Natural killer cell (primary cell): Measurements from ENCODE around the gene DDA1. TPM values are rescaled to one million over a fixed set of nuclear protein-coding genes. Genes with fewer than 3 reads are reported as not detected.
"Not testable (repeated sequence)": the region's sequence is repeated elsewhere in the genome, so short reads cannot be mapped to it uniquely, and the experiment has no call there.

Experiments used
- ATAC-seq, 3 donors: fragments of 150-1000 bp in 2 of 3; fragments of 200-7000 bp in 1 of 3; cut with Tn5 transposase; 1 replicate in 1 of 3; 2 replicates in 2 of 3; pipeline ENCODE4 v1.10.0; 2021; ENCODE audit warnings: mild to moderate bottlenecking in 2 of 3, moderate library complexity in 2 of 3
- DNase-seq, 2 donors: peaks; one replicate each; pipeline versions ENCODE4 v3.0.0 to v3.0.0-alpha.2; 2013 to 2021; ENCODE audit warnings: mixed read lengths in 1 of 2
- H3K27ac ChIP-seq: one replicate; pipeline ENCODE4 v1.5.1; 2013; ENCODE audit warnings: mild to moderate bottlenecking, low read length
- H3K27me3 ChIP-seq: one replicate; pipeline ENCODE4 v1.6.1; 2013; ENCODE audit warnings: low read length; ENCODE audit not compliant: control insufficient read depth, insufficient read depth
- H3K36me3 ChIP-seq: one replicate; pipeline ENCODE4 v1.6.1; 2013; ENCODE audit warnings: low read length; ENCODE audit not compliant: control insufficient read depth, insufficient read depth
- H3K4me1 ChIP-seq: one replicate; pipeline ENCODE4 v1.6.1; 2013; ENCODE audit warnings: low read length; ENCODE audit not compliant: control insufficient read depth, insufficient read depth
- H3K4me3 ChIP-seq: one replicate; pipeline ENCODE4 v1.5.1; 2013; ENCODE audit warnings: low read length
- H3K9me3 ChIP-seq: one replicate; pipeline ENCODE4 v1.6.1; 2013; ENCODE audit warnings: low read length; ENCODE audit not compliant: control insufficient read depth, insufficient read depth
- H3K27ac Mint-ChIP-seq, 2 donors: one replicate each; pipeline ENCODE4 v1.8.0; 2022; ENCODE audit warnings: mild to moderate bottlenecking in 2 of 2, mixed read lengths in 2 of 2, moderate library complexity in 1 of 2
- H3K27me3 Mint-ChIP-seq, 2 donors: one replicate each; pipeline ENCODE4 v1.8.0; 2022; ENCODE audit warnings: low read depth in 2 of 2, mixed read lengths in 2 of 2
- H3K36me3 Mint-ChIP-seq: one replicate; pipeline ENCODE4 v1.8.0; 2022; ENCODE audit warnings: mixed read lengths
- H3K4me1 Mint-ChIP-seq, 2 donors: one replicate each; pipeline ENCODE4 v1.8.0; 2022; ENCODE audit warnings: mixed read lengths in 2 of 2
- H3K4me3 Mint-ChIP-seq: one replicate; pipeline ENCODE4 v1.8.0; 2022; ENCODE audit warnings: mild to moderate bottlenecking, moderate library complexity, mixed read lengths
- H3K9me3 Mint-ChIP-seq, 2 donors: one replicate each; pipeline ENCODE4 v1.8.0; 2022; ENCODE audit warnings: mixed read lengths in 2 of 2
- WGBS: methylation state at CpG from one replicate; pipeline ENCODE4 v1.1.7; 2013; ENCODE audit warnings: missing lambda C conversion rate; ENCODE audit not compliant: insufficient coverage; 5-methylcytosine and 5-hydroxymethylcytosine counted together
- intact Hi-C: fragments of 100-400 bp; cut with micrococcal nuclease; formaldehyde crosslinking; loops from one replicate; pipeline ENCODE4 v1.14.2; 2022
- total RNA-seq, 4 donors: library from RNA; stranded (reverse); fragments of 120-200 nt in 1 of 4; gene quantifications; one replicate each; pipeline versions ENCODE4 v1.2.3 to v1.2.4, GENCODE V29; 2013 to 2022
- TF ChIP-seq, protein P1 (sequence below): fragments of 200-600 bp; IDR thresholded peaks from one replicate; pipeline ENCODE4 v1.8.0; 2022; ENCODE audit warnings: antibody characterized with exemption

DDA1 gene
- total RNA-seq, 3 donors from 2014 or later (not counting 1 experiment from before 2014, with no cell fraction given): 32.2 to 42.5 (median 37.7) TPM

DNA sequence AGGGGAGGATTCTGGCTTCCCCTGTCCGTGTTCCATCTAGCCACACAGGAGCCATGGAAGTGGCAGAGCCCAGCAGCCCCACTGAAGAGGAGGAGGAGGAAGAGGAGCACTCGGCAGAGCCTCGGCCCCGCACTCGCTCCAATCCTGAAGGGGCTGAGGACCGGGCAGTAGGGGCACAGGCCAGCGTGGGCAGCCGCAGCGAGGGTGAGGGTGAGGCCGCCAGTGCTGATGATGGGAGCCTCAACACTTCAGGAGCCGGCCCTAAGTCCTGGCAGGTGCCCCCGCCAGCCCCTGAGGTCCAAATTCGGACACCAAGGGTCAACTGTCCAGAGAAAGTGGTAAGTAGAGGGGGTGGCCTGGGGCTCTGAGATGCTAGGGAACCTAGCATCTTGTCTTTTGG lies 40.6 kb upstream of the DDA1 start:
- Histone ChIP-seq H3K36me3 (peaks cover 22% of the 10 kb centered on the region), H3K4me1 (peaks cover 24% of the 10 kb centered on the region), H3K27ac (no peak overlapping the region), H3K27me3 (no peaks in the 10 kb centered on the region), H3K4me3 (no peak overlapping the region), H3K9me3 (no peaks in the 10 kb centered on the region)
- WGBS: 97% methylated on average over 13 of the region's 13 CpGs
- Mint-ChIP-seq H3K36me3 (no peaks in the 10 kb centered on the region), H3K4me1 (peaks cover 15 to 16% of the 10 kb centered on the region in 2 donors), H3K27ac (no peak overlapping the region), H3K4me3 (peak overlapping the region; percentile 56), H3K9me3 (no peaks in the 10 kb centered on the region), H3K27me3 (no peaks in the 10 kb centered on the region)
- DNase-seq (no peak), ATAC-seq (no peak)
- intact Hi-C loops: loop anchor here (5.0 kb wide), 1 partner anchor 41 kb away; the partner anchor contains the start of gene OCEL1
- TF ChIP-seq, protein P1, sequence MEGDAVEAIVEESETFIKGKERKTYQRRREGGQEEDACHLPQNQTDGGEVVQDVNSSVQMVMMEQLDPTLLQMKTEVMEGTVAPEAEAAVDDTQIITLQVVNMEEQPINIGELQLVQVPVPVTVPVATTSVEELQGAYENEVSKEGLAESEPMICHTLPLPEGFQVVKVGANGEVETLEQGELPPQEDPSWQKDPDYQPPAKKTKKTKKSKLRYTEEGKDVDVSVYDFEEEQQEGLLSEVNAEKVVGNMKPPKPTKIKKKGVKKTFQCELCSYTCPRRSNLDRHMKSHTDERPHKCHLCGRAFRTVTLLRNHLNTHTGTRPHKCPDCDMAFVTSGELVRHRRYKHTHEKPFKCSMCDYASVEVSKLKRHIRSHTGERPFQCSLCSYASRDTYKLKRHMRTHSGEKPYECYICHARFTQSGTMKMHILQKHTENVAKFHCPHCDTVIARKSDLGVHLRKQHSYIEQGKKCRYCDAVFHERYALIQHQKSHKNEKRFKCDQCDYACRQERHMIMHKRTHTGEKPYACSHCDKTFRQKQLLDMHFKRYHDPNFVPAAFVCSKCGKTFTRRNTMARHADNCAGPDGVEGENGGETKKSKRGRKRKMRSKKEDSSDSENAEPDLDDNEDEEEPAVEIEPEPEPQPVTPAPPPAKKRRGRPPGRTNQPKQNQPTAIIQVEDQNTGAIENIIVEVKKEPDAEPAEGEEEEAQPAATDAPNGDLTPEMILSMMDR: no peak

GRCh38 chr19:17274892-17275291 lies 34.5 kb upstream of the DDA1 start:
- H3K36me3 Mint-ChIP-seq, intact Hi-C loops, H3K27me3 Mint-ChIP-seq, DNase-seq, H3K9me3 Mint-ChIP-seq, H3K4me3 Mint-ChIP-seq, ATAC-seq, H3K27me3 ChIP-seq, H3K9me3 ChIP-seq, H3K4me1 Mint-ChIP-seq, H3K4me3 ChIP-seq, H3K27ac ChIP-seq, H3K27ac Mint-ChIP-seq, H3K4me1 ChIP-seq: not testable (repeated sequence)
- WGBS: 100% methylated on average over 2 of the region's 3 CpGs
- H3K36me3 ChIP-seq: peaks cover 55% of the 10 kb centered on the region

GRCh38 chr19:17275441-17276175 lies 33.8 kb upstream of the DDA1 start:
- no peak for ATAC-seq
- H3K27ac ChIP-seq: no peak overlapping the region
- DNase-seq: no peak
- peaks cover 51% of the 10 kb centered on the region for H3K36me3 ChIP-seq
- intact Hi-C loops: no loop called here
- no peaks in the 10 kb centered on the region for H3K27me3 Mint-ChIP-seq
- no peaks in the 10 kb centered on the region for H3K4me1 Mint-ChIP-seq
- no peaks in the 10 kb centered on the region for H3K36me3 Mint-ChIP-seq
- no peak overlapping the region for H3K27ac Mint-ChIP-seq
- no peaks in the 10 kb centered on the region for H3K4me1 ChIP-seq
- TF ChIP-seq, protein P1: no peak
- no peak overlapping the region for H3K4me3 ChIP-seq
- no peaks in the 10 kb centered on the region for H3K9me3 Mint-ChIP-seq
- no peaks in the 10 kb centered on the region for H3K27me3 ChIP-seq
- no peak overlapping the region for H3K4me3 Mint-ChIP-seq
- H3K9me3 ChIP-seq: no peaks in the 10 kb centered on the region
- 98% methylated on average over 17 of the region's 19 CpGs for WGBS

DNA sequence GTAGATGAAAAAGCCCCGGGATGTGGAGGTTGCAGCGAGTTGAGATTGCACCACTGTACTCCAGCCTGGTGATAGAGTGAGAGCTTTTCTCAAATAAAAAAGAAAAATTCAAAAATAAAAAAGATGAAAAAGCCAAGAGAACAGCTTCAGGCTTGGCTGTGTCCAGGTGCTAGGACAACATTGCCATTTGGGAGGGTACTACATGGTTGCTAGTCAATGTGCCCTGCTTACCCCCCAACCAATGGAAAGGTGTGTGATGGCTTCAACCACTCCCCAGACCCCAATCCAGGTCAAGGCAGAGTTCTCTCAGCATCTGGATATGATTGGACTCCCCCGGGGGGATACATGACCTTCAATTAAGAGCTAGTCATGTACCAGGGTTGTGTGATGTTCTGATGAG lies 29.9 kb upstream of the DDA1 start:
- no peaks in the 10 kb centered on the region for H3K36me3 Mint-ChIP-seq
- TF ChIP-seq, protein P1: no peak
- intact Hi-C loops: no loop called here
- peaks cover 12% of the 10 kb centered on the region for H3K27me3 ChIP-seq
- no peak overlapping the region for H3K27ac Mint-ChIP-seq
- ATAC-seq (no peak), DNase-seq (no peak)
- H3K27ac ChIP-seq: no peak overlapping the region
- WGBS: 86% methylated on average over 3 of the region's 3 CpGs
- H3K4me1 ChIP-seq: peaks cover 19% of the 10 kb centered on the region
- peaks cover 28% of the 10 kb centered on the region for H3K36me3 ChIP-seq
- H3K9me3 Mint-ChIP-seq: no peaks in the 10 kb centered on the region
- H3K4me1 Mint-ChIP-seq: peaks cover 0 to 14% of the 10 kb centered on the region in 2 donors
- H3K4me3 Mint-ChIP-seq: no peak overlapping the region
- no peaks in the 10 kb centered on the region for H3K9me3 ChIP-seq
- H3K4me3 ChIP-seq: no peak overlapping the region
- H3K27me3 Mint-ChIP-seq: peaks cover 0 to 17% of the 10 kb centered on the region in 2 donors
